ENCODE measurements around the gene STX7. TPM values are rescaled to one million over a fixed set of nuclear protein-coding genes. Genes with fewer than 3 reads are reported as not detected.

The STX7 gene
- total and polyA plus RNA-seq, 11 donors = 6.7 to 78.8 (median 51.3) TPM

- ATAC-seq (no peak), DNase-seq (no peak)
- Histone ChIP-seq H3K4me3 (no peak overlapping the region), H3K4me1 (no peaks in the 10 kb centered on the region), H3K9me3 (no peaks in the 10 kb centered on the region), H3K27me3 (peaks cover 0 to 10% (median 0%) of the 10 kb centered on the region in 9 donors), H3K36me3 (no peaks in the 10 kb centered on the region), H3K27ac (no peak overlapping the region)
- no peak for TF ChIP-seq POLR2A (IDR thresholded peaks at IDR 0.05)
- TF ChIP-seq CTCF (IDR thresholded peaks at IDR 0.05) = no peak
- 40 to 70% (median 58%) methylated on average over 2 of the region's 2 CpGs for WGBS, 4 donors
- intact Hi-C loops (cut with DNase I) = no loop called here
Observed at GRCh38 chr6:132526461-132526860, 13.5 kb upstream of the STX7 start.

DNA sequence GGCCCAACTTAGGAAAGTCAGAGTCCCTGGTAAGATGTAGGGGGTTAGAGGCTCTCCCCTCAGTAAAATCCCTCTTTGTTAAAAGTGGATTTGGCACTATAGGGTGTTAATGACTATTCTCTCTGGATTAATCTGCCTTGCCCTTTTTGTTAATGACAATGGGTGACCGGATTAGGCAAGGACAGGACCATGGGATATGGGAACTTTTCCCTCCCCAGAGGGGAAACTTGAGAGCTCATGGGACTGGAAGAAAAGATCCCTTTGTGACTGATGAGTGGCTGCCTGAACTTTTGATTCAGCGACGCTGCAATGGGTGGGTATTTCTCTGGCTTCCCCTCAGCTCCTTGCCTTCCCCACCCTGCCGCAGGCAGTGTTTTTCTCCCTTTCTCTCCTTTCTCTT, 12.9 kb upstream of the STX7 start:
- no peak for TF ChIP-seq POLR2A (IDR thresholded peaks at IDR 0.05)
- TF ChIP-seq CTCF (IDR thresholded peaks at IDR 0.05) = no peak
- no peak overlapping the region for H3K4me3 ChIP-seq
- H3K27ac ChIP-seq = no peak overlapping the region
- ATAC-seq (no peak), DNase-seq (no peak)
- H3K9me3 ChIP-seq = no peaks in the 10 kb centered on the region
- H3K4me1 ChIP-seq = no peaks in the 10 kb centered on the region
- WGBS, 4 donors = 59 to 72% (median 64%) methylated on average over 4 of the region's 4 CpGs
- no peaks in the 10 kb centered on the region for H3K36me3 ChIP-seq
- H3K27me3 ChIP-seq = peaks cover 0 to 10% (median 0%) of the 10 kb centered on the region in 9 donors
- intact Hi-C loops (cut with DNase I) = no loop called here

GRCh38 chr6:132524646-132525045, 11.7 kb upstream of the STX7 start:
- Histone ChIP-seq H3K36me3 (no peaks in the 10 kb centered on the region), H3K9me3 (no peaks in the 10 kb centered on the region), H3K27ac (no peak overlapping the region), H3K4me1 (no peaks in the 10 kb centered on the region), H3K27me3 (peaks cover 0 to 5% (median 0%) of the 10 kb centered on the region in 9 donors), H3K4me3 (no peak overlapping the region)
- 81 to 91% (median 89%) methylated on average over 5 of the region's 5 CpGs for WGBS, 4 donors
- no peak for TF ChIP-seq POLR2A (IDR thresholded peaks at IDR 0.05)
- intact Hi-C loops (cut with DNase I) = no loop called here
- ATAC-seq (no peak), DNase-seq (no peak)

DNA sequence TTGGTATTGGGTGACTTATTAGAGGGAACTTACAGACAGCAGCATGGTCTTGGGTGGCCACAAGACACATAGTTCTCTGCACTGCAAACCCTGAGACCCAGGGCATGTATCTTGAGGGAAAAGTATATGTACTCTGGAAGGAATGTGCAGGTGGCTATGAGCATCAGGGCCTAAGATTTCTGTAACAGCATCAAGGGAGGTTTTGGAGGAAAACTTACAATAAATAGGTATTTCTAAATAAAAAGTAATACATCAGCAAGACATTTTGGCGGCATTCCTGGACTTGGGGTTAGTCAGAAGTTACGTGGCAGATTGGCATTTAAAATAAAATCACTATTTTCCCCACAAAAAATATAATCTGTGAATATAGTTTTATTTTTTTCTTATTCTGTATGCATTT, 8.0 kb upstream of the STX7 start:
- Histone ChIP-seq H3K4me3 (no peak overlapping the region), H3K27ac (no peak overlapping the region), H3K4me1 (no peaks in the 10 kb centered on the region), H3K36me3 (no peaks in the 10 kb centered on the region), H3K9me3 (no peaks in the 10 kb centered on the region), H3K27me3 (no peaks in the 10 kb centered on the region)
- intact Hi-C loops (cut with DNase I) = no loop called here
- TF ChIP-seq CTCF (IDR thresholded peaks at IDR 0.05) = no peak
- TF ChIP-seq POLR2A (IDR thresholded peaks at IDR 0.05) = no peak
- ATAC-seq (no peak), DNase-seq (no peak)
- WGBS, 4 donors = 47 to 73% (median 50%) methylated on average over 2 of the region's 2 CpGs

GRCh38 chr6:132515386-132515785, 2.5 kb upstream of the STX7 start:
- Histone ChIP-seq H3K36me3 (no peaks in the 10 kb centered on the region), H3K4me1 (peaks cover 0 to 42% (median 26%) of the 10 kb centered on the region in 12 donors), H3K27me3 (no peaks in the 10 kb centered on the region), H3K27ac (no peak overlapping the region), H3K9me3 (no peaks in the 10 kb centered on the region), H3K4me3 (no peak overlapping the region)
- TF ChIP-seq POLR2A (IDR thresholded peaks at IDR 0.05) (no peak), CTCF (IDR thresholded peaks at IDR 0.05) (no peak)
- DNase-seq (no peak), ATAC-seq (no peak)
- intact Hi-C loops (cut with DNase I) = loop anchor here in 1 of 10 donors (10.0 kb wide), 1 partner anchor 299 kb away; the partner anchor contains the start of gene RPS12
- 47 to 63% (median 49%) methylated on average over 2 of the region's 2 CpGs for WGBS, 4 donors
